HFF-Myc (cell line): ENCODE data around the gene NWD2.
A peak's percentile ranks its signal among the peaks of the same experiment; 100 is the strongest.

ENCODE experiments used
- DNase-seq: peaks from one replicate; pipeline ENCODE4 v3.0.0-alpha.2; 2011; ENCODE audit warnings: low read depth; ENCODE audit errors: extremely low read depth
- H3K4me3 ChIP-seq: replicated peaks from 2 replicates; pipeline ENCODE4 v1.5.1; 2011; ENCODE audit warnings: low read depth, mild to moderate bottlenecking, control low read depth, low read length
- CTCF ChIP-seq: IDR thresholded peaks from 2 replicates; pipeline ENCODE4 v1.5.1; 2012; ENCODE audit warnings: mild to moderate bottlenecking, low read depth, low read length, control low read depth; ENCODE audit errors: missing control alignments

The NWD2 gene

DNA sequence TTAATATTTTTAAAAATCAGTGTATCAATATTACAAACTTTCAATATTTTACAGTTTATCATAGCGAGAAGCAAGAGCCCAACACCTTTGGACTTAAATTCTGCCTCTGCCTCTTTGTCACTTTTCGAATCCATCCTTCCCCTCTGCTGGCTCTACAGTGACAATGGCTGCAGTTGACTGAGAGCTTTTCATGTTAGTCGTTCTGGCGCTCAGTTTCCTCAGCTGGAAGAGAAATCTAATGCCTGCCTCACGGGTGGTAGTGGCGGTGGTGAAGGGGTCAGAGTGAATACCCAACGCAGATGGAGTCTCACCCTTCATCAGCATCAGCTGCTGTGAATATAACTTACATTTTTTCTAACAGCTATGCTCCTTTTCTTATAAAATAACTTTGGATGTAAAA is 144.8 kb downstream of the NWD2 start:
- no peak for DNase-seq
- no peak overlapping the region for H3K4me3 ChIP-seq
- no peak for TF ChIP-seq CTCF

- peak; percentile 43 for TF ChIP-seq CTCF
- no peak overlapping the region for H3K4me3 ChIP-seq
- DNase-seq, result peak; percentile 2
These were observed 145.5 kb downstream of the NWD2 start for GRCh38 chr4:37389967-37390580.

- no peak for TF ChIP-seq CTCF
- no peak for DNase-seq
- H3K4me3 ChIP-seq, result no peak overlapping the region
These were observed 148.1 kb downstream of the NWD2 start for GRCh38 chr4:37392521-37393255.

DNA sequence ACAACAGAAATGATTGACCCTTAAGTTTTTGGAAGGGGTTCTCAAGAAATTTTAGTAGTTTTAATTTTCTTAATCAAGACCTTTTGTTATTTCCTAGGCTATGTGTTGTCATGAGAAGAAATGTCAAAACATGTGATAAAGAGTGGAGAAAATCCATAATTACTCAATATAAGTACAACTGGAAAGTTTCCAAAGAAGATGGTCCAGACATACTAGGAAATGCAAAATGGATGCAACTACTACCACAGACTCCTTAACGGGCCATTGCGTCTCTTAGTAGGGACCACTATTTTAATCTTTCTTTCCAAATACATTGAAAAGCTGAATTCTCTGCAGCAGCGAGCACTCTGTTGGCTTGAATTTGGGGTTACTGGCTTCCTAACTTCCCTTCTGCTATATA is 148.8 kb downstream of the NWD2 start:
- no peak for TF ChIP-seq CTCF
- no peak for DNase-seq
- no peak overlapping the region for H3K4me3 ChIP-seq

- no peak for TF ChIP-seq CTCF
- no peak overlapping the region for H3K4me3 ChIP-seq
These were observed 149.3 kb downstream of the NWD2 start for GRCh38 chr4:37393889-37394288.

DNA sequence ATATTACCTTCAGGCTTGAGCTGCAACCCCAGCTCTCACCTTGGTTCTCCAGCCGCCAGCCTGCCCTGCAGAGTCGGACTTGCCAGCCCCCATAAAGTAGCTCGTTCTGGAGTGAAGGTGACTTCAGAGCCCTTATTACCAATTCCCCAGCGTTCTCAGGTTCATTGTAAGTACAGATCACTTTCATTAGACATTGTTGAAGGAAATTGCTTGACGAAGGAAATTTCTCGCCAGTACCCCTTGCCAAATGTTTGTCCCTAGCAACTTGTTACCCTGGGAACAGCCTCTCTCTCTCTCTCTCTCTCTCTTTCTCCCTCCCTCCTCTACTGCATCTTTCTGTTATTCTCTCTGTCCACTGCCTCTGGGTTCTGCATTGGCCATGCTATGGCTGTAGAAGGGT is 153.0 kb downstream of the NWD2 start:
- no peak for TF ChIP-seq CTCF
- DNase-seq, result no peak
- H3K4me3 ChIP-seq, result no peak overlapping the region

More at GRCh38 chr4:37393889-37394288, 149.3 kb downstream of the NWD2 start:
- no peak for DNase-seq
